ENCODE results near the gene MASP1. TPM values are rescaled to one million over a fixed set of nuclear protein-coding genes. Genes with fewer than 3 reads are reported as not detected.

The MASP1 gene
- total RNA-seq, 1 experiment from 2014 or later = 1.0 TPM

DNA sequence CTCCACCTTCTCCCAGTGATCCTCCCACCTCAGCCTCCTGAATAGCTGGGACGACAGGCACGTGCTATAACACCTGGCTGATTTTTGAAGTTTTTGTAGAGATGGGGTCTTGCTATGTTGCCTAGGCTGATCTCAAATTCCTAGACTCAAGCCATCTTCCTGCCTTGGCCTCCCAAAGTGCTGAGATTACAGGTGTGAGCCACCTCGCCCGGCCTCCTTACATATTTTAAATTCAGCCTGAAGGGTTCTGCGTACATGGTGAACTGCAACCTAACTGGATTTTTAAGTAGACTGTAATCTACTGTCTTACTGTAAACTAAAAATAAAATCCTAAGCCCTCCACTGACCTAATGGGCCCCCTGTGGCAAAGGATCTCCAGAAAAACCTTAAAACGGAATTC, 34.1 kb downstream of the MASP1 start:
- Mint-ChIP-seq H3K36me3 (ENCODE audit: insufficient read depth in 1 of 3, low read depth in 3 of 3) (no peaks in the 10 kb centered on the region), H3K27me3 (ENCODE audit: low read depth) (no peaks in the 10 kb centered on the region; the same call in 1 of the 2 replicates), H3K27ac (no peak overlapping the region), H3K4me1 (peaks cover 9 to 19% of the 10 kb centered on the region in 2 experiments), H3K9me3 (no peaks in the 10 kb centered on the region), H3K4me3 (no peak overlapping the region)
- Histone ChIP-seq H2BK20ac (ENCODE audit: low read depth, low read length, poor library complexity, severe bottlenecking) (no peak overlapping the region), H3K9ac (ENCODE audit: extremely low read depth, insufficient read length, low read length) (no peak overlapping the region), H2BK5ac (ENCODE audit: insufficient read length, low read length) (no peak overlapping the region), H2BK120ac (ENCODE audit: low read depth, low read length, poor library complexity, severe bottlenecking) (no peak overlapping the region), H3K4me2 (ENCODE audit: insufficient read depth, insufficient read length, low read length) (no peak overlapping the region), H3K27ac (ENCODE audit: insufficient read length, low read depth, low read length) (no peak overlapping the region), H3T11ph (ENCODE audit: low read length) (no peak overlapping the region), H2BK15ac (ENCODE audit: low read depth, low read length) (no peak overlapping the region), H4K91ac (ENCODE audit: insufficient read length, low read depth, low read length) (no peak overlapping the region), H2AFZ (ENCODE audit: low read length) (no peak overlapping the region), H3K27me3 (ENCODE audit: insufficient read depth, low read length) (no peaks in the 10 kb centered on the region), H3K4me1 (ENCODE audit: insufficient read depth, low read length) (no peaks in the 10 kb centered on the region), H3K56ac (ENCODE audit: insufficient read length, low read depth, low read length) (no peak overlapping the region), H3K18ac (ENCODE audit: insufficient read length, low read depth, low read length) (no peak overlapping the region), H4K8ac (replicated peaks; ENCODE audit: insufficient read length, low read depth, low read length) (no peak overlapping the region), H3K23ac (ENCODE audit: insufficient read length, low read depth, low read length) (no peak overlapping the region), H3K23me2 (ENCODE audit: insufficient read length, low read depth, low read length, poor library complexity, severe bottlenecking) (no peaks in the 10 kb centered on the region), H2BK12ac (ENCODE audit: insufficient read length, low read depth, low read length) (no peak overlapping the region), H3K14ac (ENCODE audit: insufficient read depth, low read length) (no peak overlapping the region), H4K5ac (ENCODE audit: insufficient read length, low read depth, low read length) (no peak overlapping the region), H3K4ac (ENCODE audit: low read depth, low read length) (no peak overlapping the region), H3K79me1 (ENCODE audit: insufficient read depth, low read depth, low read length, poor library complexity, severe bottlenecking) (no peaks in the 10 kb centered on the region), H4K20me1 (ENCODE audit: control insufficient read depth, insufficient read depth, insufficient read length) (no peaks in the 10 kb centered on the region), H2AK5ac (ENCODE audit: insufficient read length, low read length) (no peak overlapping the region), H3K79me2 (ENCODE audit: insufficient read depth, low read length) (no peaks in the 10 kb centered on the region), H3K9me3 (ENCODE audit: control insufficient read depth, low read depth, low read length) (no peaks in the 10 kb centered on the region)
- WGBS (ENCODE audit: extremely low coverage, insufficient read length, low lambda C conversion rate) = no CpG with 5 or more reads among the region's 6 CpGs
- DNase-seq = no peak
- no peak for TF ChIP-seq CTCF (conservative IDR thresholded peaks at IDR 0.05)

Measured in H9 (cell line).